ENCODE measurements around the gene PAM16.
A peak's percentile ranks its signal among the peaks of the same experiment; 100 is the strongest.

Gene PAM16

DNA sequence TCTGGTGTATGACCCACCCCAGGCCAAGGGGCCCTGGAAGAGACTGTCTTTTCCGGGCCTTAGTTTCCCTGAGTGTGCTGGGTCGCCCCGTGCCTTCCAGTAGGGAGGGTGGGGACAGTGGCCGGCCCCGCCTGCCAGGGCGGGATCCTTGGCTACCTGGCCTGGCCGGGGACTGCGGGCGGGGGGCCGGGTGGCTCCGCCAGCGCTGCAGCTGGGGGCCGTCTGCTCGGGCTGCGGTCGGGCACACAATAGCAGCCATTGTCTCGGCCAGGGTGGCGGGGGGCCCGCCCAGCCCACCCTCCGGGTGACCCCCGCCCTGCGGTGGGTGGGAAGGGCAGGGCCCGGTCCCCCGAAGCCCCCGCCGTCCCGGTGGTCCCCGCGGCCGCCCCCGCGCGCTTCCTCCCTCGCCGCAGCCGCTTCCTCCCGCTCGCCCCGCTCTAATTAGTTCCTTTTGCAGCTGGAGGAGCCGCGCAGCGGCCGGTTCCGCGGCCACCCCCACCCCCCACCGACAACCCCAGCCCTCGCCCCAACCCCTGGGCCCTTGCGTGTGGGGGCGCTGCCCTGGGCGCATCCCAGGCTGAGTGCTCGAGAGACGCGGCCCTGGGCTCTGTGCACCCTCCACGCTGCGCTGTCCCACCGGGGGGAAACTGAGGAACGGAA is 23.6 kb downstream of the PAM16 start:
- no peak overlapping the region for H3K27ac Mint-ChIP-seq
- DNase-seq (ENCODE audit: low spot score in 2 of 2) = no peak
- peak; percentile 33 for ATAC-seq
- peak overlapping the region; percentile 54 for H3K4me3 Mint-ChIP-seq
- H3K9me3 Mint-ChIP-seq = no peaks in the 10 kb centered on the region
- no peaks in the 10 kb centered on the region for H3K4me1 Mint-ChIP-seq
- H3K36me3 Mint-ChIP-seq = no peaks in the 10 kb centered on the region

DNA sequence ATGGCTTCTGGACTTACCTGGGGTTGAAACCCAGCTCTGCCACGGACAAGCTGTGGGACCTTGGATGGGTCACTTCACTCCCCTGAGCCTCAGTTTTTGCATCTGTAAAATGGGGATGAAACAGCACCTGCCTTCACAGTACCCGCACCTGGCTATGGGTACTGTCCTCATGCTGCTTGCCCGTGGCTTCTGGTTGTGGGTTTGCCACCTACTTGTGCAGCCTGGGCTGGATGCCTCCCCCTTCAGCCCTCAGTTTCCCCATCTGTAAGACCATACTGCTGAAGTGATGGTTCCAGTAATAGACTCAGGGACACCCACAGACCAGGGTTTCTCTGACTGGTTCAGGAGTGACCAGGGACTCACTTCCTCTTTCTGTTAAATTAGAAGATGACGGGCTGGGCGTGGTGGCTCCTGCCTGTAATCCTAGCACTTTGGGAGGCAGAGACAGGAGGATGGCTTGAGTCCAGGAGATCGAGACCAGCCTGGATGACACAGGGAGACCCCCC is 25.8 kb downstream of the PAM16 start:
- H3K36me3 Mint-ChIP-seq = no peaks in the 10 kb centered on the region

DNA sequence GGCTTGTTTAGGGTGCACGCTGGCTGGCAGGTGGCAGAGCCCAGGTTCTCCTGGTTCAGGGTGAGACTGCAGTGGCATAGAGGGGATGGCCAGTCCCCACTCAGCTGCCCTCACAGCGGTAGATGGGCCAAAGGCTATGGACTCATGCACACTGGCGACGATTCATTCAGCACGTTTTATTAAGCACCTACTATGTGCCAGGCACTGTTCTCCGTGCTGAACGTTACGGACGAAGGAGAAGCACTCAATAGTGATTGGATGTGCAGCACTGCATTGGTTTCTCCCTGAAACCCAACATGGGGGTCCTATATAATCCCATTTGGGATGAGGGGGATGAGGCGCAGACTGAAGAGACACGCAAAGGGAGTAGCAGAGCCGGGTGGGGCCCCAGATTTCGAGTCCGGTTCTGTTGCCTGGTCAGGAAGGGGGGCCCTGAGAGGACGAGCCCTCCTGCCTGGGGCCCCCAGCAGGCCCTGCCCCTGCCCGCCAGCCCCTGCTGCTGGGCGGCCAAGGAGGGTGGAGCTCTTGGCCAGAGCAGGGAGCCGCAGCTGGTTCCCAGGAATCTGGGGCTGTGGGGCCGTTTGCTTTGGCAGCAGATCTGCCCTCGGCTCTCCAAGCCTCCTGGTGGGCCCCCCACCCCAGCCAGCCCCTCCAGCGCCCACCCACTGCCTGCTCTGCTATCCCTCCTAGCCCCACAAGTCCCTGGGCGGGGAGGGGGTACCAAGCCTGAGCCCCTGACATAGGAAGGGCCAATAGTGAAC is 26.4 kb downstream of the PAM16 start:
- H3K36me3 Mint-ChIP-seq = no peaks in the 10 kb centered on the region
- ATAC-seq (no peak), DNase-seq (ENCODE audit: low spot score in 2 of 2) (no peak)
- H3K4me1 Mint-ChIP-seq = peaks cover 1% of the 10 kb centered on the region
- no peak overlapping the region for H3K4me3 Mint-ChIP-seq
- no peaks in the 10 kb centered on the region for H3K9me3 Mint-ChIP-seq
- H3K27ac Mint-ChIP-seq = no peak overlapping the region

More for the DNA sequence above, 25.8 kb downstream of the PAM16 start:
- Mint-ChIP-seq H3K9me3 (no peaks in the 10 kb centered on the region), H3K27ac (no peak overlapping the region), H3K4me3 (no peak overlapping the region), H3K4me1 (no peaks in the 10 kb centered on the region)
- ATAC-seq (no peak), DNase-seq (ENCODE audit: low spot score in 2 of 2) (no peak)

DNA sequence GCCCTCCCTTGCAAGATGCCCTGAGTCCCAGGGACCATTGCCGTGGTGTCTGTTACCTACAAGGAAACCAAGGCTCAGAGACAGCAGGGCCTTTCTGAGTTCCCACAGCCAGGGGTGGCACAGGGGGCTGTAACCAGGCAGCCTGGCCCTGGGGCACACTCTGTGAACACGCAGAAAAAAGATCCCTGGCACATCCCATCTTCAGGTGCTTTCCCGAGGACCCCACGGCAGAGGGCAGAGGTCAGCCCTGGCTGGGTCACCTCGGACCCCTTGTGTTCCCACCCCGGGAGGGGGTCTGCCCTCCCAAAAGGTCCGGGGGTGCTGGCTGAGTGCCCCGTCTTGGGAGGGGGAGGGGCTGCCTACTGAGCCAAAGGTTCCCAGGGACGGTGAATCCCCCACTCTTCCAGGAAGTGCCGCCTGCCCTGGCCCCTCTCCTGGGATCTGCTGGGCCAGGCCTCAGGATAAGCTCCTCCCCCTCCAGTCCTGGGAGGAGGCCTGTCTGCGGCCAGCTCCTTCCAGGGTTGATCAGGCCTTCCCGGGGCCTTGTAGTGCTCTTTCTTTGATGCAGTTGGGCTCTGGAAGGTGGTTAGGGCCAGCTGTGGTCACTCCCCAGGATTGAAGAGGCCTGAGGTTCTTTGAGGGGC is 27.2 kb downstream of the PAM16 start:
- ATAC-seq (no peak), DNase-seq (ENCODE audit: low spot score in 2 of 2) (no peak)
- no peaks in the 10 kb centered on the region for H3K9me3 Mint-ChIP-seq
- no peaks in the 10 kb centered on the region for H3K36me3 Mint-ChIP-seq
- no peak overlapping the region for H3K4me3 Mint-ChIP-seq
- H3K27ac Mint-ChIP-seq = no peak overlapping the region
- H3K4me1 Mint-ChIP-seq = peaks cover 8% of the 10 kb centered on the region

DNA sequence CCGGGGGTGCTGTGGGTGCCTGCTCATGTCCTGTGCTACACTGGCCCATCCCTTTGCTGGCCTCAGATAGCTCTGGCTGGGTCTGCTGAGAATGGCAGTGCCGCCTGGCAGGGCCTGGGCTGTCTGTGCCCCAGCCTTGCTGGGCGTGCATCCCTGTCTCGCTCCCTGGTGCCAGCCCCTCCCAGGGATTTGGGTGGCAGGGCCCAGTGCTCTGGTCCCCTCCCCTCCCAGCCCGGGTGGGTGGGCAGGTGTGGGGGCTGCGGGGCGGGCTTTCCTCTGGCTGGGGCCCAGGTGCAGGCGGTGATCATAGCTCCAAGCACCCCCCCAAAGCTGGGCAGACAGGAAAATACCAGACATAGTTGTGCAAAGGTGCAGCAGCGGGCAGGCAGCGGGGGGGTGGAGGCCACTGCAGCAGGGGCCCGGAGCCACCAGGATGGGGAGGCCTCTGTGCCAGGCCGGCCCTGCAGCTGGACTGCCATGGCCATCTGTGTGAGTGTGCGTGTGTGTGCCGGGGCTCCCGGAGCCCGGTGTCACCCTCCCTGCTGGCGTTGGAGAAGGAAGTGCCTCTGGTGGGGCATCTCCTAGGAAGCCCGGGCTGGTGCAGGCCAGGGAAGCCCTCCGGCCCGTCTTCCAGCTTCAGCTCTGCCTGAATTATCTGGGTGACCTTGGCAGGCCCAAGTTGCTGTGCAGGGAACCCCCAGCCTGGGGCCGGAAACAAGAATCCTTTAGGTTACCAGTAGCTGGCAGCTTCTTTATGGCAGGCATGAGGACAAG is 27.9 kb downstream of the PAM16 start:
- H3K27ac Mint-ChIP-seq = no peak overlapping the region
- DNase-seq (ENCODE audit: low spot score in 2 of 2) (no peak), ATAC-seq (no peak)
- no peaks in the 10 kb centered on the region for H3K9me3 Mint-ChIP-seq
- peaks cover 12% of the 10 kb centered on the region for H3K4me1 Mint-ChIP-seq
- no peaks in the 10 kb centered on the region for H3K36me3 Mint-ChIP-seq
- H3K4me3 Mint-ChIP-seq = no peak overlapping the region

DNA sequence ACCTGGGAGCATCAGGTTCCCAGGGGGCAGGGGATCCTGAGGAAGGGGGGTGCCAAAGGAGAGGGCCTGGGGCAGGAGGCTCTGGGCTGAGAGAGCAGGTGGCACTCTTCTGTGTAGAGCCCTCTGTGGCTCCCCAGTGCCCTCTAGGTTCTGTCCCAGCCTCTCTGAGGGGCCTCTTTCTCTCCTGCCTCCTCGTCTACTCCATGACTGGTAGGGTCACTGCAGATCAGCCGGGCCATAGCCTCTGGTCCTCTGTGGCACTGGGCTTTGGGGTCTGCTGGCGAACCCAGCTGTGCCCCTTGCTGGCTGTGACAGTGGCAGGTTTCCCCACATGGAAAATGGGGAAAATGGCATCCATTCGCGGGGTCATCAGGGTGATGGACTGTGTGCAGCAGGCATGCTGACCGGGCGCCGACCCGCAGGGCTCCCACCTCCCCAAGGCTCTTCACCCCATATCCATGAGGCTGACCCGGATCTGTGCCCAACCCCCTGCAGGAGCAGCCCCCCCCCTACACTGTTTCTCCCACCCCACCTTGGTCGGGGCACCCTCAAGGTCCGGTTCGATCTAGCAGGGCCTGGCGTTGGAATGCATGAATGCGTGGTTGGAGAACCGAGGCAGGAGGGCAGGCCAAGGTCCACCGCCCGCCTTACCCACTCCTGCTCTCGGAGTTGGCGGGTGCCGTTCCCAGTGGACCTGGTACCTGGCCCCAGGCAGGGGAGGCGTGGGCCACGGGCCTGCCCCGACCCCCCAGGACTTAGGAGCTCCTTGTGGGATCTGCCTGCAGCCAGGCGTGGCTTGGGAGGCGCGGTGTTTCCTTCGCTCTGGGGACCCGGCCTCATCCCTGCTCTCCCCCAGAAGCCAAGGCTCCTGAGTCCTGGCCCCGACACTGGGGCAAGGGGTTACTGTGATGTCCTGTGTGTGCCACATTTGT is 28.7 kb downstream of the PAM16 start:
- DNase-seq (ENCODE audit: low spot score in 2 of 2) (no peak), ATAC-seq (no peak)
- no peaks in the 10 kb centered on the region for H3K9me3 Mint-ChIP-seq
- H3K4me3 Mint-ChIP-seq = no peak overlapping the region
- no peaks in the 10 kb centered on the region for H3K36me3 Mint-ChIP-seq
- peaks cover 12% of the 10 kb centered on the region for H3K4me1 Mint-ChIP-seq
- no peak overlapping the region for H3K27ac Mint-ChIP-seq

DNA sequence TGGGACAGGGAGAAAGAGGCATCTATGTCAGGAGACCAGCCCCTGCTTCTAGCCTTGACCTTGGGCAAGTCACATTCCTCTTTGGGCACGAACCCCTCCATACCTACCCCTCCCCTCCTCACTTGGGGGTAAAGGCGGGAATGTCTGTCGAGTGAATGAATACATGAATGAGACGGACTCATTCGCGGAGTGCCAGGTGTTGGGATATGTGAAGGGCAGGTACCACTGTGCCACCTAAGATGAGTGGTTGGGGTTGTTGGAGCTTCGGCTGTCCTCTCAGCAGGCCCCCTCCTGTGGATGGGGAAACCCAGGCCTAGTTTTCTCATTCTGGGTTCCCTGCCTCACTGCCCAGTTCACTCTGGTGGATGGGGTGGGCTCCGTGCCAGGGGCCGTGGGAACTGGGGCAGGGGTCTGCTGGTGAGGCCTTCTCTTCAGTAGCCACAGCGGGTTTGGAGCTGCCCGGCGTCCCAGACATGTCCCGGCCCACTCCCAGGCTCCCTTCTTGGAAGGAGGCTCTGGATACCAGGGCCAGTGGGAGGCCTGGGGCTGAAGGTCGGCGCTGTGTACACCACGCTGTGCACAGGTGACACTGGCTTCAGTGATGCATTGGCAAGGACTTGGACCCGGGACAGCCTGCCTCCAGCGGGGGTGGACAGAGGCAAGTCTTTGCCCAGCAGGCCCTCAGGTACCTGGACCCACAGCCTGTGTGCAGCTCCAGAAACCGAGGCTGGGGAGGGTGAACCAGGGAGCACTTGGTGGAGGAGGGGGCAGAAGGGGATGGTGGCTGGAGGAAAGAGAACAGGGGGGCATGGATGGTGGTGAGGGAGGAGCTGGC is 29.6 kb downstream of the PAM16 start:
- Mint-ChIP-seq H3K36me3 (no peaks in the 10 kb centered on the region), H3K27ac (no peak overlapping the region), H3K9me3 (no peaks in the 10 kb centered on the region), H3K4me3 (no peak overlapping the region), H3K4me1 (peaks cover 12% of the 10 kb centered on the region)
- DNase-seq (ENCODE audit: low spot score in 2 of 2) = no peak
- ATAC-seq = no peak

DNA sequence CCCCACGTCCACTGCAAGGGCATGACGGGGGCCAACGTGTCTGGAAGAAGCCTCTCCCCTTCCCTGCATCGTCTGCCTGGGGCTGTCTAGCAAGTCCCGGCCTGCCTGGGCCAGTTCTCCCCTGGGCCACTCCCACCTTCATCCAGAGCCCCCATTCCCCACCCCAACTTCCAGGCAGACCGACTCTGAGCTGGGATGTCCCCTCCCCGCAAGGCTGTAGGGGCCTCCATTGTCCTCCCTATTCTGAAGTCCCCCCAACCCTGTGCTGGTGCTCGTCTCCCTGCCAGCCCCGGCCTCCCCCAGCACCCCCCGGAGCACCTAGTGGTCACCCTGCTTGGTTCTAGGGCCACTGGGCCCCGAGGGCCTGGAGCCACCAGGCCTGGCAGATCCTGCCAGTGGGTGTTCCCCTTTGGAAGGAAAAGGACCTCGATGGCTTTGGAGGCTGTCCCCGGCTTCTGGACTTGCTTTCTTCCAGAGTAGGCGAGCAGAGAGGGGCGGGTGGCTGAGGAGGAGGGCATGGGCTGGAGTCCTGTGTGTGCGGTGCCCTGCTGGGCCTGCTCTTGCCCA is 30.5 kb downstream of the PAM16 start:
- H3K4me1 Mint-ChIP-seq = peaks cover 12% of the 10 kb centered on the region
- H3K36me3 Mint-ChIP-seq = no peaks in the 10 kb centered on the region
- no peak overlapping the region for H3K27ac Mint-ChIP-seq
- H3K4me3 Mint-ChIP-seq = no peak overlapping the region
- no peak for DNase-seq (ENCODE audit: low spot score in 2 of 2)
- no peak for ATAC-seq
- no peaks in the 10 kb centered on the region for H3K9me3 Mint-ChIP-seq

DNA sequence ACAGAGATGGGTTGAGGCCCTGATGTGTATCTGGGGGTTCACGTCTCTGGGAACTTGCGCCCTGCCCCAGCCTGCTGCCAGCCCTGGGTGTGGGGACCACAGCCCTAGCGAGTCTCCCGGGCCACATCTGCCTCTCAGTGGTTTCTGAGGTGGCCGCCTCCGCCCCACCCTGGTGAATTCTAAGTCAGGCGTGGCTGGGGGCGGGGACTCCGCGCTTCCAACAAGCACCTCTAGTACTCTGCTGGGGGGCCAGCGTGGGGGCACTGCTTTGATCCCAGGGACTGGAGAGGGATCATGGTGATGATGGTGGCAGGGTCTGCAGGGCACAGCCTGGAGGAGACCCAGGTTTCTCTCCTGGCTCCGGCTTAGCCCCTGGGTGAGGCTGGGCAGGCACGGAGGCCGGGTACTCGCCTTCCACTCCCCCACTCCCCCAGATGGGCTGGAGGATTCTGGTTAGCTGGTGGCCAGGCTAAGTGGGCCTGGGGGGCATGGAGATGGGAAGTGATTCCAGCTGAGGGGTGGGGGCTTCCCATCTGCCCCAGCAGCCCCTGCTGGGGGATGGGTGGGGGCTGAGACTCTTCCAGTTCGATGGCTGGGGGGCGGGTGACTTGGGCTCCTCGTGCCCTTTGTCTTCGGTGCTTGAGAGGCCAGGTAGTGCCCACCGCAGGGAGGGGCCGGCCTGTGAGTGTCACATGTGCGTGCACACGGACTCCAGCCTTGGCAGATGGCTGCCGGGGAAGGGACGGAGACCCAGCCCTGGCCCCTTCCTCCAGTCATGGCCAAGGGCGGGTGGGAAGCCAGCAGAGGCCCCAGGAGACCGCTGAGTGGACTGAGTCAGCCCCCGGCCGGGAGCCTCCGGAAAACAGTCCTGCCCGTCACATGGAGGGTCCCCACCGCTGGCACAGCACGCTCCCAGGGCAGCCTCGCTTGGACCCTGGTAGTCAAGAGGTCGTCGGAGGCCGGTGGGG is 31.4 kb downstream of the PAM16 start:
- Mint-ChIP-seq H3K4me3 (peak overlapping the region; percentile 32), H3K4me1 (peaks cover 16% of the 10 kb centered on the region), H3K9me3 (no peaks in the 10 kb centered on the region), H3K27ac (no peak overlapping the region), H3K36me3 (peaks cover 2% of the 10 kb centered on the region)
- ATAC-seq = peak; percentile 77
- peak; percentile 57 to 78 for DNase-seq (ENCODE audit: low spot score in 2 of 2)

DNA sequence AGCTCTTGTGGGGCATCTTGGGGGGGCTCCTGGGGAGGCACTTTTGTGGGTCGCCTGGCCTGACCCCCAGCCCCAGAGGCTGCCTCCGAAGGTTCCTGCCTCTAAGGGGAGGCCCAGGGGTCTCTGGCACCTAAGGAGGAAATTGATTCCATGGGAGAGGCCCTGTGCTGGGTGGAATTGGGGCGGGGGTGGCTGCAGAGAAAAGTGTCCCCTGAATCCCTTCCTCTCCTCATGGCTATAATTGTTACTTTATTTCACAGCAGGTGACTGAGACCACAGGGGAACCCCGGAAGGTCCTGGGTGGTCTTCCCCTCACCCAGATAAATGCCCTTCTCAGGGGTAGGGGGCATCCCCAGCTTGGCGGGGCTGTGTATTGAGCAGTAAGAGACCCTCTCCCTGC is 32.2 kb downstream of the PAM16 start:
- ATAC-seq = no peak
- Mint-ChIP-seq H3K4me3 (no peak overlapping the region), H3K4me1 (peaks cover 24% of the 10 kb centered on the region), H3K9me3 (no peaks in the 10 kb centered on the region), H3K36me3 (peaks cover 6% of the 10 kb centered on the region), H3K27ac (no peak overlapping the region)
- no peak for DNase-seq (ENCODE audit: low spot score in 2 of 2)

DNA sequence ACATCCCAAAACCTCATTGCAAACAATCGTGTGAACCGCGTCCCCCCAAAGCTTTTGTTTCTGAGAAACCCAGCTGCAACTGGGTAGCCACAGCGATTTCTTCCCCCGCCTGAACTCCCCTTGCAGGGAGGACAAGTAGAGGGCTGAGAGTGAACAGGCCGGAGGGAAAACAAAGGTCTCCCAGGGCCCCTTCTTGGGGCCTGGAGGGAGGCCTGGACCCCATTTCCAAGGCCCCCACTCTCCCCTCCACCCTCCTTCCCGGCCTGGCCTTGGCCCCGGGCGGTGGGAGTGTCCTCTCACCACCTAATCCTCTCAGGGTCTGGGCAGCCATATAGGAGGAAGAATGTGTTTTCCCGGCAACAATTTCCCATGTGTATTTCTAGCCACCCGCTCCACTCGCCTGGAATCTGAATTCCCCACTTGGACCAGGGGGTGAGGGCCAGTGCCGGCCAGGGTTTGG is 32.6 kb downstream of the PAM16 start:
- Mint-ChIP-seq H3K4me1 (peaks cover 26% of the 10 kb centered on the region), H3K4me3 (no peak overlapping the region), H3K9me3 (no peaks in the 10 kb centered on the region), H3K27ac (no peak overlapping the region), H3K36me3 (peaks cover 6% of the 10 kb centered on the region)
- no peak for ATAC-seq
- DNase-seq (ENCODE audit: low spot score in 2 of 2) = no peak

DNA sequence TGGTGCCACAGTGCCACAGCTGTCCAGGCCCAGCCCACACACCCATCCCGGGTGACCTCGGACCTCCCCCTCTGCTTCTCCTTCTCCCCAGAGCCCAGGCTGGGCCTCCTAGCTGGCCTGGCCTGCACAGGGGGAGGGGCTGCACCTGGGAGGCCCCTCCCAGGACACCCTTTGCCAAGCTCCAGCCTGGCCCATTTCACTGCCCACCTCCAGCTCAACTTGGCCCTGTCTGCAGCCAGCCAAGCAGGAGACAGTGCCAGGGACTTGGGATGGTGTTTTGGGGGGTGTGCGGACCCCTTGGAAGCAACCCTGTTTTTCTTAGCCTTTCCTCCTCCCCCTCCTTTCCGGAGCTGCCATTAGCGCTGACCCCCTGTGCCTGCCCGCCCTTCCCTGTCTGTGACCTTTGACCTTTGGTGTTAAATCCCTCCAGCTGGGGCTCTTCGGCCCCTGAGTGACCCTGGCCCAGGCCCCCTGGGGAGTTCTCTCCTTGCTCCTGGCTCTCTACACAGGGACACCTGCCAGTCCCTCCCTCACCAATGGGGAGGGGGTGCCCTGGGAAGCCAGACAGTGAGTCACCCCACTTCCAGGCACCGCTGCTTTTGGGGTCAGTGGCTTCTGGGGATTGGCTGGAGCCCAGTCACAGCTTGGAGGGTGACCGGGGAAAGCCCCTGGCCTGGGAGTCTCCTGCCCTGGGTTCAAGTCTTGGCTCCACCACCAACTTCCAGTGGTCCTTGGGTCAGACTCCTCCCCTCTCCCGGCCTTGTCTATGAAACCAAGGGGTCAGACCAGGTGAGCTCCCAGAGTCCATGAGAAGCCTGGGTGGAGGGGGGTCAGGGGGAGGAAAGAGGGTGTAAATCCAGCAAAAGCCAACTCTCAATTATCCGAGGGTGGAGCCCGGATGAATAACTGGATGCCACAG is 33.3 kb downstream of the PAM16 start:
- H3K4me3 Mint-ChIP-seq = peak overlapping the region; percentile 50
- DNase-seq (ENCODE audit: low spot score in 2 of 2) (no peak), ATAC-seq (no peak)
- peaks cover 6% of the 10 kb centered on the region for H3K36me3 Mint-ChIP-seq
- no peak overlapping the region for H3K27ac Mint-ChIP-seq
- peaks cover 26% of the 10 kb centered on the region for H3K4me1 Mint-ChIP-seq
- no peaks in the 10 kb centered on the region for H3K9me3 Mint-ChIP-seq

Measured in stimulated activated effector memory CD8-positive, alpha-beta T cell treated with anti-CD3 and anti-CD28 coated beads, Interleukin-12 subunit alpha, Interleukin-12 subunit beta, amount 100 ng/mL, for 72 hours (primary cell).